ENCODE measurements around the gene AMMECR1. TPM values are rescaled to one million over a fixed set of nuclear protein-coding genes. Genes with fewer than 3 reads are reported as not detected.

The AMMECR1 gene
- total and polyA plus RNA-seq, 2 of the 8 experiments (the other 6 are each of a cell fraction or from before 2014, with no cell fraction given): 10.2 to 21.2 TPM

DNA sequence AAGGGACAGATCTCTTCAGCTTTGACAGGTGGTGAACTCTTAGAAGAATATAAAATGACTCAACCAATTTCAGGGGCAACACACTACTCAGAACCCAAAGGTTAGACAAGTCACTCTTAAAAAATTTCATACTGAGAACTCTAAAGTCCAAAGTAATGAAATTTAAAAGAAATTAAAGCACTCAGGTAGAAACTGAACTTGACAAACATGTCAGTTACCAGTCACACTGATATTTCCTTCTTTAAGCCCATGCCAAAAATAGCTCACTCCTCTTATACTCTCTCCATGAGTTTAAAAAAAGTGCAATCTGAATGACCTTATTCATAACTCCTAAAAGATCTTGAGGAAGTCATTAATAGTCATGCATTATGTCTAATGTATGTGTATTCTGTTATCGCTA is 40.3 kb downstream of the AMMECR1 start (continued):
- TF ChIP-seq, protein P1, sequence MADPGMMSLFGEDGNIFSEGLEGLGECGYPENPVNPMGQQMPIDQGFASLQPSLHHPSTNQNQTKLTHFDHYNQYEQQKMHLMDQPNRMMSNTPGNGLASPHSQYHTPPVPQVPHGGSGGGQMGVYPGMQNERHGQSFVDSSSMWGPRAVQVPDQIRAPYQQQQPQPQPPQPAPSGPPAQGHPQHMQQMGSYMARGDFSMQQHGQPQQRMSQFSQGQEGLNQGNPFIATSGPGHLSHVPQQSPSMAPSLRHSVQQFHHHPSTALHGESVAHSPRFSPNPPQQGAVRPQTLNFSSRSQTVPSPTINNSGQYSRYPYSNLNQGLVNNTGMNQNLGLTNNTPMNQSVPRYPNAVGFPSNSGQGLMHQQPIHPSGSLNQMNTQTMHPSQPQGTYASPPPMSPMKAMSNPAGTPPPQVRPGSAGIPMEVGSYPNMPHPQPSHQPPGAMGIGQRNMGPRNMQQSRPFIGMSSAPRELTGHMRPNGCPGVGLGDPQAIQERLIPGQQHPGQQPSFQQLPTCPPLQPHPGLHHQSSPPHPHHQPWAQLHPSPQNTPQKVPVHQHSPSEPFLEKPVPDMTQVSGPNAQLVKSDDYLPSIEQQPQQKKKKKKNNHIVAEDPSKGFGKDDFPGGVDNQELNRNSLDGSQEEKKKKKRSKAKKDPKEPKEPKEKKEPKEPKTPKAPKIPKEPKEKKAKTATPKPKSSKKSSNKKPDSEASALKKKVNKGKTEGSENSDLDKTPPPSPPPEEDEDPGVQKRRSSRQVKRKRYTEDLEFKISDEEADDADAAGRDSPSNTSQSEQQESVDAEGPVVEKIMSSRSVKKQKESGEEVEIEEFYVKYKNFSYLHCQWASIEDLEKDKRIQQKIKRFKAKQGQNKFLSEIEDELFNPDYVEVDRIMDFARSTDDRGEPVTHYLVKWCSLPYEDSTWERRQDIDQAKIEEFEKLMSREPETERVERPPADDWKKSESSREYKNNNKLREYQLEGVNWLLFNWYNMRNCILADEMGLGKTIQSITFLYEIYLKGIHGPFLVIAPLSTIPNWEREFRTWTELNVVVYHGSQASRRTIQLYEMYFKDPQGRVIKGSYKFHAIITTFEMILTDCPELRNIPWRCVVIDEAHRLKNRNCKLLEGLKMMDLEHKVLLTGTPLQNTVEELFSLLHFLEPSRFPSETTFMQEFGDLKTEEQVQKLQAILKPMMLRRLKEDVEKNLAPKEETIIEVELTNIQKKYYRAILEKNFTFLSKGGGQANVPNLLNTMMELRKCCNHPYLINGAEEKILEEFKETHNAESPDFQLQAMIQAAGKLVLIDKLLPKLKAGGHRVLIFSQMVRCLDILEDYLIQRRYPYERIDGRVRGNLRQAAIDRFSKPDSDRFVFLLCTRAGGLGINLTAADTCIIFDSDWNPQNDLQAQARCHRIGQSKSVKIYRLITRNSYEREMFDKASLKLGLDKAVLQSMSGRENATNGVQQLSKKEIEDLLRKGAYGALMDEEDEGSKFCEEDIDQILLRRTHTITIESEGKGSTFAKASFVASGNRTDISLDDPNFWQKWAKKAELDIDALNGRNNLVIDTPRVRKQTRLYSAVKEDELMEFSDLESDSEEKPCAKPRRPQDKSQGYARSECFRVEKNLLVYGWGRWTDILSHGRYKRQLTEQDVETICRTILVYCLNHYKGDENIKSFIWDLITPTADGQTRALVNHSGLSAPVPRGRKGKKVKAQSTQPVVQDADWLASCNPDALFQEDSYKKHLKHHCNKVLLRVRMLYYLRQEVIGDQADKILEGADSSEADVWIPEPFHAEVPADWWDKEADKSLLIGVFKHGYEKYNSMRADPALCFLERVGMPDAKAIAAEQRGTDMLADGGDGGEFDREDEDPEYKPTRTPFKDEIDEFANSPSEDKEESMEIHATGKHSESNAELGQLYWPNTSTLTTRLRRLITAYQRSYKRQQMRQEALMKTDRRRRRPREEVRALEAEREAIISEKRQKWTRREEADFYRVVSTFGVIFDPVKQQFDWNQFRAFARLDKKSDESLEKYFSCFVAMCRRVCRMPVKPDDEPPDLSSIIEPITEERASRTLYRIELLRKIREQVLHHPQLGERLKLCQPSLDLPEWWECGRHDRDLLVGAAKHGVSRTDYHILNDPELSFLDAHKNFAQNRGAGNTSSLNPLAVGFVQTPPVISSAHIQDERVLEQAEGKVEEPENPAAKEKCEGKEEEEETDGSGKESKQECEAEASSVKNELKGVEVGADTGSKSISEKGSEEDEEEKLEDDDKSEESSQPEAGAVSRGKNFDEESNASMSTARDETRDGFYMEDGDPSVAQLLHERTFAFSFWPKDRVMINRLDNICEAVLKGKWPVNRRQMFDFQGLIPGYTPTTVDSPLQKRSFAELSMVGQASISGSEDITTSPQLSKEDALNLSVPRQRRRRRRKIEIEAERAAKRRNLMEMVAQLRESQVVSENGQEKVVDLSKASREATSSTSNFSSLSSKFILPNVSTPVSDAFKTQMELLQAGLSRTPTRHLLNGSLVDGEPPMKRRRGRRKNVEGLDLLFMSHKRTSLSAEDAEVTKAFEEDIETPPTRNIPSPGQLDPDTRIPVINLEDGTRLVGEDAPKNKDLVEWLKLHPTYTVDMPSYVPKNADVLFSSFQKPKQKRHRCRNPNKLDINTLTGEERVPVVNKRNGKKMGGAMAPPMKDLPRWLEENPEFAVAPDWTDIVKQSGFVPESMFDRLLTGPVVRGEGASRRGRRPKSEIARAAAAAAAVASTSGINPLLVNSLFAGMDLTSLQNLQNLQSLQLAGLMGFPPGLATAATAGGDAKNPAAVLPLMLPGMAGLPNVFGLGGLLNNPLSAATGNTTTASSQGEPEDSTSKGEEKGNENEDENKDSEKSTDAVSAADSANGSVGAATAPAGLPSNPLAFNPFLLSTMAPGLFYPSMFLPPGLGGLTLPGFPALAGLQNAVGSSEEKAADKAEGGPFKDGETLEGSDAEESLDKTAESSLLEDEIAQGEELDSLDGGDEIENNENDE (IDR thresholded peaks at IDR 0.05; ENCODE audit: insufficient replicate concordance, low read length): no peak
- no peak for TF ChIP-seq POLR2AphosphoS5 (IDR thresholded peaks at IDR 0.05; ENCODE audit: low read depth, low read length)
- TF ChIP-seq GABPA (IDR thresholded peaks at IDR 0.05; ENCODE audit: borderline replicate concordance, insufficient read depth, low read length): no peak
- TF ChIP-seq KDM4A (IDR thresholded peaks at IDR 0.05; ENCODE audit: low read depth, low read length, severe bottlenecking): no peak
- TF ChIP-seq SRF (IDR thresholded peaks at IDR 0.05; ENCODE audit: low read depth, low read length): no peak
- TF ChIP-seq NANOG (IDR thresholded peaks at IDR 0.05; ENCODE audit: insufficient read depth, low read depth, low read length, poor library complexity, severe bottlenecking): no peak
- no peak for TF ChIP-seq FOSL1 (IDR thresholded peaks at IDR 0.05; ENCODE audit: insufficient read depth, low read depth, low read length)
- TF ChIP-seq EZH2 (IDR thresholded peaks at IDR 0.05; ENCODE audit: low read depth, low read length, severe bottlenecking): no peak
